ENCODE data around the gene ACACA. TPM values are rescaled to one million over a fixed set of nuclear protein-coding genes. Genes with fewer than 3 reads are reported as not detected.

Gene ACACA
- total and polyA plus RNA-seq, 2 experiments from 2014 or later: 59.6 to 164 TPM

DNA sequence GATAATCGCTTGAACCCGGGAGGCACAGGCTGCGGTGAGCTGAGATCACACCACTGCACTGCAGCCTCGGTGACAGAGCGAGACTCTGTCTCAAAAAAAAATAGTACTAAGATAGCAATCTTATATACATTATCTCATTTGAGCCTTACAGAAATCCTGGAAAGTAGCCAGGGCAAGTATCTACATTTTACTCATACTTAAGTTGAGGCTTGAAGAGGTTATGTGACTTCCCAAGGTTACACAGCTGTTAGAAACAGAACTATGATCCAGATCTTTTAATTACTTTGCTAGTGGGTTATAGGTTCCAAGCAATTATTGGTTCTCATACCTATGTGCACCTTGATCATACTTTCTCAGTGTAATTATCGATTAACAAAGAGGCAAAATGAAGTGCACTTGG is 15.5 kb downstream of the ACACA start (continued):
- TF ChIP-seq, protein P1, sequence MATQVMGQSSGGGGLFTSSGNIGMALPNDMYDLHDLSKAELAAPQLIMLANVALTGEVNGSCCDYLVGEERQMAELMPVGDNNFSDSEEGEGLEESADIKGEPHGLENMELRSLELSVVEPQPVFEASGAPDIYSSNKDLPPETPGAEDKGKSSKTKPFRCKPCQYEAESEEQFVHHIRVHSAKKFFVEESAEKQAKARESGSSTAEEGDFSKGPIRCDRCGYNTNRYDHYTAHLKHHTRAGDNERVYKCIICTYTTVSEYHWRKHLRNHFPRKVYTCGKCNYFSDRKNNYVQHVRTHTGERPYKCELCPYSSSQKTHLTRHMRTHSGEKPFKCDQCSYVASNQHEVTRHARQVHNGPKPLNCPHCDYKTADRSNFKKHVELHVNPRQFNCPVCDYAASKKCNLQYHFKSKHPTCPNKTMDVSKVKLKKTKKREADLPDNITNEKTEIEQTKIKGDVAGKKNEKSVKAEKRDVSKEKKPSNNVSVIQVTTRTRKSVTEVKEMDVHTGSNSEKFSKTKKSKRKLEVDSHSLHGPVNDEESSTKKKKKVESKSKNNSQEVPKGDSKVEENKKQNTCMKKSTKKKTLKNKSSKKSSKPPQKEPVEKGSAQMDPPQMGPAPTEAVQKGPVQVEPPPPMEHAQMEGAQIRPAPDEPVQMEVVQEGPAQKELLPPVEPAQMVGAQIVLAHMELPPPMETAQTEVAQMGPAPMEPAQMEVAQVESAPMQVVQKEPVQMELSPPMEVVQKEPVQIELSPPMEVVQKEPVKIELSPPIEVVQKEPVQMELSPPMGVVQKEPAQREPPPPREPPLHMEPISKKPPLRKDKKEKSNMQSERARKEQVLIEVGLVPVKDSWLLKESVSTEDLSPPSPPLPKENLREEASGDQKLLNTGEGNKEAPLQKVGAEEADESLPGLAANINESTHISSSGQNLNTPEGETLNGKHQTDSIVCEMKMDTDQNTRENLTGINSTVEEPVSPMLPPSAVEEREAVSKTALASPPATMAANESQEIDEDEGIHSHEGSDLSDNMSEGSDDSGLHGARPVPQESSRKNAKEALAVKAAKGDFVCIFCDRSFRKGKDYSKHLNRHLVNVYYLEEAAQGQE (IDR thresholded peaks at IDR 0.05; ENCODE audit: unreplicated experiment): no peak
- no peak for TF ChIP-seq CREB1 (CRISPR knock-in tag; IDR thresholded peaks at IDR 0.05; ENCODE audit: low read depth)
- no peak for TF ChIP-seq EZH2 (IDR thresholded peaks at IDR 0.05; ENCODE audit: low read depth, unreplicated experiment)
- no peak for TF ChIP-seq ZNF114 (CRISPR knock-in tag; IDR thresholded peaks at IDR 0.05)
- TF ChIP-seq JUNB (IDR thresholded peaks at IDR 0.05; ENCODE audit: unreplicated experiment): no peak
- no peak for TF ChIP-seq POLR2AphosphoS5 (IDR thresholded peaks at IDR 0.05; ENCODE audit: low read depth)
- TF ChIP-seq STAT1 (IDR thresholded peaks at IDR 0.05; ENCODE audit: unreplicated experiment): no peak

DNA sequence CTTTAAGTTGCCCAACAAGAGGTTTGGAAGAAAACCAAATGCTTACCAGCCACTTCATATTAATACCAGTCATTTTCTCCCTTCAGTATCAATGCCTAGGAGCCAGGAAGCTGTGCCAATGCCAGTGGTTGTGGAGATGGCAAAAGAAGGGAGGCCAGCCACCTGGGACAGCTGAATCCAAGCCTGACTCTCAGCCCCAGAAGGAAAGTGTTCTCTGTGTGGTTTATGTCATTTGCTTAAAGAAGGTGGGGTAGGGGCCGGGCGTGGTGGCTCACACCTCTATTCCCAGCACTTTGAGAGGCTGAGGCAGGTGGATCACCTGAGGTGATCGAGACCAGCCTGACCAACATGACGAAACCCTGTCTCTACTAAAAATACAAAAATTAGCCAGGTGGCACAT is 17.5 kb downstream of the ACACA start:
- Mint-ChIP-seq H3K9me3 (no peaks in the 10 kb centered on the region), H3K4me1 (peaks cover 3% of the 10 kb centered on the region; the same call in 2 of the 3 replicates), H3K36me3 (ENCODE audit: low read depth) (no peaks in the 10 kb centered on the region), H3K4me3 (no peak overlapping the region), H3K27ac (no peak overlapping the region), H3K27me3 (ENCODE audit: insufficient read depth, low read depth, poor library complexity) (peaks cover 5% of the 10 kb centered on the region)
- Histone ChIP-seq H3K79me2 (replicated peaks; ENCODE audit: insufficient read depth) (no peaks in the 10 kb centered on the region), H3K4me1 (ENCODE audit: insufficient read depth) (no peaks in the 10 kb centered on the region; the same call in 1 of the 2 replicates), H3K4me3 (no peak overlapping the region), H3K36me3 (ENCODE audit: insufficient read depth) (no peaks in the 10 kb centered on the region), H3K9me2 (ENCODE audit: insufficient read depth) (no peaks in the 10 kb centered on the region), H3K27me3 (ENCODE audit: insufficient read depth) (no peaks in the 10 kb centered on the region), H2AFZ (no peak overlapping the region), H4K20me1 (replicated peaks; ENCODE audit: insufficient read depth) (no peaks in the 10 kb centered on the region), H3K4me2 (no peak overlapping the region), H3F3A (replicated peaks; ENCODE audit: low read depth) (no peaks in the 10 kb centered on the region), H3K27ac (ENCODE audit: low read depth) (no peak overlapping the region)
- DNase-seq (ENCODE audit: low spot score) (no peak), ATAC-seq (no peak)
- TF ChIP-seq CREB1 (CRISPR knock-in tag; IDR thresholded peaks at IDR 0.05; ENCODE audit: low read depth) (no peak), ZNF331 (CRISPR knock-in tag; IDR thresholded peaks at IDR 0.05; ENCODE audit: low read depth) (no peak), STAT1 (IDR thresholded peaks at IDR 0.05; ENCODE audit: unreplicated experiment) (no peak), EZH2phosphoT487 (IDR thresholded peaks at IDR 0.05; ENCODE audit: unreplicated experiment) (no peak), ZNF114 (CRISPR knock-in tag; IDR thresholded peaks at IDR 0.05) (no peak), JUNB (IDR thresholded peaks at IDR 0.05; ENCODE audit: unreplicated experiment) (no peak), EZH2 (IDR thresholded peaks at IDR 0.05; ENCODE audit: low read depth, unreplicated experiment) (no peak), NANOG (IDR thresholded peaks at IDR 0.05; ENCODE audit: borderline replicate concordance) (no peak)
- TF ChIP-seq, protein P2, sequence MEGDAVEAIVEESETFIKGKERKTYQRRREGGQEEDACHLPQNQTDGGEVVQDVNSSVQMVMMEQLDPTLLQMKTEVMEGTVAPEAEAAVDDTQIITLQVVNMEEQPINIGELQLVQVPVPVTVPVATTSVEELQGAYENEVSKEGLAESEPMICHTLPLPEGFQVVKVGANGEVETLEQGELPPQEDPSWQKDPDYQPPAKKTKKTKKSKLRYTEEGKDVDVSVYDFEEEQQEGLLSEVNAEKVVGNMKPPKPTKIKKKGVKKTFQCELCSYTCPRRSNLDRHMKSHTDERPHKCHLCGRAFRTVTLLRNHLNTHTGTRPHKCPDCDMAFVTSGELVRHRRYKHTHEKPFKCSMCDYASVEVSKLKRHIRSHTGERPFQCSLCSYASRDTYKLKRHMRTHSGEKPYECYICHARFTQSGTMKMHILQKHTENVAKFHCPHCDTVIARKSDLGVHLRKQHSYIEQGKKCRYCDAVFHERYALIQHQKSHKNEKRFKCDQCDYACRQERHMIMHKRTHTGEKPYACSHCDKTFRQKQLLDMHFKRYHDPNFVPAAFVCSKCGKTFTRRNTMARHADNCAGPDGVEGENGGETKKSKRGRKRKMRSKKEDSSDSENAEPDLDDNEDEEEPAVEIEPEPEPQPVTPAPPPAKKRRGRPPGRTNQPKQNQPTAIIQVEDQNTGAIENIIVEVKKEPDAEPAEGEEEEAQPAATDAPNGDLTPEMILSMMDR (conservative IDR thresholded peaks at IDR 0.05; ENCODE audit: low read depth in 2 of 2): no peak
- TF ChIP-seq, protein P3, sequence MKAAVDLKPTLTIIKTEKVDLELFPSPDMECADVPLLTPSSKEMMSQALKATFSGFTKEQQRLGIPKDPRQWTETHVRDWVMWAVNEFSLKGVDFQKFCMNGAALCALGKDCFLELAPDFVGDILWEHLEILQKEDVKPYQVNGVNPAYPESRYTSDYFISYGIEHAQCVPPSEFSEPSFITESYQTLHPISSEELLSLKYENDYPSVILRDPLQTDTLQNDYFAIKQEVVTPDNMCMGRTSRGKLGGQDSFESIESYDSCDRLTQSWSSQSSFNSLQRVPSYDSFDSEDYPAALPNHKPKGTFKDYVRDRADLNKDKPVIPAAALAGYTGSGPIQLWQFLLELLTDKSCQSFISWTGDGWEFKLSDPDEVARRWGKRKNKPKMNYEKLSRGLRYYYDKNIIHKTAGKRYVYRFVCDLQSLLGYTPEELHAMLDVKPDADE (IDR thresholded peaks at IDR 0.05): no peak
- TF ChIP-seq, protein P1 (IDR thresholded peaks at IDR 0.05; ENCODE audit: unreplicated experiment): no peak

Data from GM23338 (cell line).